ENCODE measurements around the gene PLXNA4. TPM values are rescaled to one million over a fixed set of nuclear protein-coding genes. Genes with fewer than 3 reads are reported as not detected.

Gene PLXNA4
- total RNA-seq, 1 donor from 2014 or later = 3.3 TPM

DNA sequence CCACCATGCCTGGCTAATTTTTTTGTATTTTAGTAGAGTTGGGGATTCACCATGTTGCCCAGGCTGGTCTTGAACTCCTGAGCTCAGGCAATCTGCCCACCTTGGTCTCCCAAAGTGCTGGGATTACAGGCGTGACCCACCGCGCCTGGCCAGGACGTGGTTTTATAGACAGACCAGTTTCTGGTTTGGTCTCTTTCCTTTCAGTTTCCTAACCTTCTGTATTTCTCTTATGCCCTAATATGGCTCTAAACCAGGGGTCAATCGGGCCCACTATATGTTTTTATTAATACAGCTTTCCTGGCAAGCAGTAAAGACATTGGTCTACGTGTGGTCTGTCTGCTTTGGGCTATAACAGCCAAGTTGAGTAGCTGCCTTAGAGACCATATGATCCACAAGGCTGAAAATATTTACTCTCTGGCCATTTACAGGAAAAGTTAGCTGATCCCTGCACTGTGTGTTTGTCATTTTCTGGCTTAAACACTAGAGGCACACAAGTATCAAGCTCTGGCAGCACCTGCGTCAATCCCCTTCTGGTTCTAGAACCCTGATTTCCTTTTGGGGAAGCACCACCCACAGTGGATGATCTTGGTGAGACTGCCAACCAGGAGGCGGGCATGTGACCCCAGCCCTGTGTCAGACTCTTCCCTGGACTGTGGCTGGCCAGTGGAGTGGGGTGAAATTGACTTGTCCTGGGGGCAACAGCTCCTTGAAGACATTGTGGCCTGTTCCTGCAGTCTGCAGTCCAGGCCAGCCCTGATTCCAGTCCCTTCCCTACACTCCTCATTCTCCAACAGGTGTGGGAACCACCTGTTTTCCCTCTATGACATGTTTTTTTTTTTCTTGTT, 497.2 kb downstream of the PLXNA4 start:
- H3K36me3 Mint-ChIP-seq (ENCODE audit: low read depth, unreplicated experiment) = no peaks in the 10 kb centered on the region
- H3K27ac Mint-ChIP-seq (ENCODE audit: unreplicated experiment) = no peak overlapping the region
- FAIRE-seq = no peak
- H3K4me2 ChIP-seq (ENCODE audit: low read length) = no peak overlapping the region
- H3K9me3 Mint-ChIP-seq (ENCODE audit: unreplicated experiment) = peaks cover 3% of the 10 kb centered on the region
- no peaks in the 10 kb centered on the region for H4K20me1 ChIP-seq (ENCODE audit: insufficient read depth, low read length)
- no peaks in the 10 kb centered on the region for H3K36me3 ChIP-seq (ENCODE audit: insufficient read depth, low read length)
- H3K27me3 Mint-ChIP-seq (ENCODE audit: low read depth, unreplicated experiment) = peaks cover 46% of the 10 kb centered on the region
- TF ChIP-seq EZH2 (IDR thresholded peaks at IDR 0.05; ENCODE audit: insufficient read depth, low read length) = no peak
- TF ChIP-seq, protein P1, sequence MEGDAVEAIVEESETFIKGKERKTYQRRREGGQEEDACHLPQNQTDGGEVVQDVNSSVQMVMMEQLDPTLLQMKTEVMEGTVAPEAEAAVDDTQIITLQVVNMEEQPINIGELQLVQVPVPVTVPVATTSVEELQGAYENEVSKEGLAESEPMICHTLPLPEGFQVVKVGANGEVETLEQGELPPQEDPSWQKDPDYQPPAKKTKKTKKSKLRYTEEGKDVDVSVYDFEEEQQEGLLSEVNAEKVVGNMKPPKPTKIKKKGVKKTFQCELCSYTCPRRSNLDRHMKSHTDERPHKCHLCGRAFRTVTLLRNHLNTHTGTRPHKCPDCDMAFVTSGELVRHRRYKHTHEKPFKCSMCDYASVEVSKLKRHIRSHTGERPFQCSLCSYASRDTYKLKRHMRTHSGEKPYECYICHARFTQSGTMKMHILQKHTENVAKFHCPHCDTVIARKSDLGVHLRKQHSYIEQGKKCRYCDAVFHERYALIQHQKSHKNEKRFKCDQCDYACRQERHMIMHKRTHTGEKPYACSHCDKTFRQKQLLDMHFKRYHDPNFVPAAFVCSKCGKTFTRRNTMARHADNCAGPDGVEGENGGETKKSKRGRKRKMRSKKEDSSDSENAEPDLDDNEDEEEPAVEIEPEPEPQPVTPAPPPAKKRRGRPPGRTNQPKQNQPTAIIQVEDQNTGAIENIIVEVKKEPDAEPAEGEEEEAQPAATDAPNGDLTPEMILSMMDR (IDR thresholded peaks at IDR 0.05; ENCODE audit: insufficient read depth, low read depth, low read length) = no peak
- no peak overlapping the region for H3K27ac ChIP-seq (ENCODE audit: low read depth, low read length)
- no peaks in the 10 kb centered on the region for H3K79me2 ChIP-seq (ENCODE audit: insufficient read depth, low read length)
- H3K4me3 Mint-ChIP-seq (ENCODE audit: unreplicated experiment) = no peak overlapping the region
- DNase-seq (ENCODE audit: low read depth) = no peak
- H3K4me1 ChIP-seq (ENCODE audit: insufficient read depth, low read length) = no peaks in the 10 kb centered on the region
- H3K4me1 Mint-ChIP-seq (ENCODE audit: low read depth, unreplicated experiment) = no peaks in the 10 kb centered on the region
- peaks cover 3% of the 10 kb centered on the region for H3K27me3 ChIP-seq (ENCODE audit: insufficient read depth, low read length)
- H3K9ac ChIP-seq (ENCODE audit: low read length) = no peak overlapping the region
- no peak overlapping the region for H2AFZ ChIP-seq (ENCODE audit: low read depth, low read length)
- H3K4me3 ChIP-seq (ENCODE audit: insufficient read depth, low read depth, low read length) = no peak overlapping the region
- H3K9me3 ChIP-seq (ENCODE audit: insufficient read depth, low read depth, low read length) = no peaks in the 10 kb centered on the region

DNA sequence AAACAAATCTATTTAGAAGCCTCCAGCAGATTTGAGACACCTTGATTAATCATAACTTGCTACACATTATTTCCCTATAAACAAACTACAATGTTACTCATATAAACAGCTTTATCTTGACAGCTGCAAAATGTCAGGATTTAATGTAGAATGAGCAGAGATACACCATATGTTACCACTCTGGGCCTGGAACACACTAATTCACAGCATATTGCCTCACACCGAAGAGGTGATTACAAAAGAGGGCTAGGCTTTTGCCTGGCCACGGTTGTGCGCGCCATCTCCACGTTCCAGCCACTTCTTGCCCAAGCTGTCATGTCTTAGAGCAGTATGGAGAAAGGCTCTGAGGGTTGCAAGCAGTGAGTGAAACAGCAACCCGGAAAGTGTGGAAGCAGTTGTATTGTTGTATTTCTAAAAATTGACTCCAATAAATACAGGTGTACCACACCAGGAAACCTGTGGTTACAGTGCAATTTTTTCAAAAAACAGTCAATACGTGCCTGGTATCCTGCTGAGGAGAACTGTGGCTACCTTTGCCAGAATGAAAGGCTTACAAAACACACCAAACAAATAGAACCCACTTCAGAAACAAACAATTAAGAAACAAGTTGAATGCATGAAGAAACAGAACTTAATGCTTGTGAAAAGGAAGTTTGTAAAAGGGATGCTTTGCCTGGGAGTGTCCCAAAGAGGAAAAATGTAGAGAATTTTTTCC, 498.1 kb downstream of the PLXNA4 start:
- Histone ChIP-seq H3K79me2 (ENCODE audit: insufficient read depth, low read length) (no peaks in the 10 kb centered on the region), H2AFZ (ENCODE audit: low read depth, low read length) (no peak overlapping the region), H3K4me2 (ENCODE audit: low read length) (no peak overlapping the region), H3K4me3 (ENCODE audit: insufficient read depth, low read depth, low read length) (no peak overlapping the region), H3K9me3 (ENCODE audit: insufficient read depth, low read depth, low read length) (no peaks in the 10 kb centered on the region), H3K9ac (ENCODE audit: low read length) (no peak overlapping the region), H4K20me1 (ENCODE audit: insufficient read depth, low read length) (no peaks in the 10 kb centered on the region), H3K27ac (ENCODE audit: low read depth, low read length) (no peak overlapping the region), H3K4me1 (ENCODE audit: insufficient read depth, low read length) (no peaks in the 10 kb centered on the region), H3K27me3 (ENCODE audit: insufficient read depth, low read length) (peaks cover 3% of the 10 kb centered on the region), H3K36me3 (ENCODE audit: insufficient read depth, low read length) (no peaks in the 10 kb centered on the region)
- TF ChIP-seq, protein P1 (IDR thresholded peaks at IDR 0.05; ENCODE audit: insufficient read depth, low read depth, low read length) = no peak
- no peak for TF ChIP-seq EZH2 (IDR thresholded peaks at IDR 0.05; ENCODE audit: insufficient read depth, low read length)
- Mint-ChIP-seq H3K4me1 (ENCODE audit: low read depth, unreplicated experiment) (no peaks in the 10 kb centered on the region), H3K9me3 (ENCODE audit: unreplicated experiment) (peaks cover 3% of the 10 kb centered on the region), H3K27ac (ENCODE audit: unreplicated experiment) (no peak overlapping the region), H3K27me3 (ENCODE audit: low read depth, unreplicated experiment) (peaks cover 44% of the 10 kb centered on the region), H3K4me3 (ENCODE audit: unreplicated experiment) (no peak overlapping the region), H3K36me3 (ENCODE audit: low read depth, unreplicated experiment) (peaks cover 2% of the 10 kb centered on the region)
- DNase-seq (ENCODE audit: low read depth) (peak; percentile 47), FAIRE-seq (no peak)

Data from astrocyte (in vitro differentiated cells and primary cell).